ENCODE data around the gene CRYBB2.
"Not testable (repeated sequence)": the region's sequence is repeated elsewhere in the genome, so short reads cannot be mapped to it uniquely, and the experiment has no call there.

Gene CRYBB2

GRCh38 chr22:25201557-25202273 is 17.7 kb upstream of the CRYBB2 start:
- H3K36me3 ChIP-seq (ENCODE audit: control insufficient read depth, insufficient read depth, low read length) = peaks cover 7% of the 10 kb centered on the region

DNA sequence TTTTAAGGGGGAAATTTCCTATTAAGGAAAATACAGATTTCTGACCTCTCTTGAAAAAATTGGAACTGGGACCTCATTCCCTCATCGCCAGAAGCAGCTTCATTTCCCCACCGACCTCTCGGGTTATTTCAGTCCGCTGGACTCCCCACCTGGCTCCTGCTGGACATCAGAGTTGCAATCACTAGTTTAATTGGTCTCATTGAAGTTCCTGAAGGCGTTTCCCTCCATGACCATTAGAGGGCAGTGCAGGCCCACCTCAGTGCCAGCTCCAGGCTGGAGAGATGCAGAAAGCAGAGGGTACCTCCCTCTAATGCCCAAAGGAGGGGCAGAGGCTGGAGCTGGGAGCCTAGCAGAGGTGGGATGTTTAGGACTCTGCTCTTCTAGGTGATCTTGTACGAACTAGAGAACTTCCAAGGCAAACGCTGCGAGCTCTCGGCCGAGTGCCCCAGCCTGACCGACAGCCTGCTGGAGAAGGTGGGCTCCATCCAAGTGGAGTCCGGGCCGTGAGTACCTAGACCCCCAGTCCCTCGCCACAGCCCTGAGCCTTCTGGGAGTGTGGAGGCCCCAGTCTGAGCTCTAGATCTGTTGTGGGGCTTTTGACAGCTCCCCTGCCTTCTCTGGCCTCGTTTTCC is 17.0 kb upstream of the CRYBB2 start:
- H3K27me3 ChIP-seq (ENCODE audit: control insufficient read depth, insufficient read depth, low read length) = no peaks in the 10 kb centered on the region
- H3K4me1 ChIP-seq (ENCODE audit: control insufficient read depth, insufficient read depth, low read length) = no peaks in the 10 kb centered on the region
- H3K9me3 ChIP-seq (ENCODE audit: control insufficient read depth, low read length) = no peaks in the 10 kb centered on the region
- H3K4me3 ChIP-seq (ENCODE audit: low read length) = no peak overlapping the region
- no peak overlapping the region for H3K9ac ChIP-seq (ENCODE audit: low read length)
- peaks cover 7% of the 10 kb centered on the region for H3K36me3 ChIP-seq (ENCODE audit: control insufficient read depth, insufficient read depth, low read length)

More at GRCh38 chr22:25201557-25202273, 17.7 kb upstream of the CRYBB2 start:
- Histone ChIP-seq H3K4me3 (ENCODE audit: low read length) (no peak overlapping the region), H3K4me1 (ENCODE audit: control insufficient read depth, insufficient read depth, low read length) (no peaks in the 10 kb centered on the region), H3K27me3 (ENCODE audit: control insufficient read depth, insufficient read depth, low read length) (no peaks in the 10 kb centered on the region), H3K9ac (ENCODE audit: low read length) (no peak overlapping the region), H3K9me3 (ENCODE audit: control insufficient read depth, low read length) (no peaks in the 10 kb centered on the region)

GRCh38 chr22:25203082-25203481 is 16.4 kb upstream of the CRYBB2 start:
- peaks cover 7% of the 10 kb centered on the region for H3K36me3 ChIP-seq (ENCODE audit: control insufficient read depth, insufficient read depth, low read length)
- H3K4me1 ChIP-seq (ENCODE audit: control insufficient read depth, insufficient read depth, low read length) = no peaks in the 10 kb centered on the region

DNA sequence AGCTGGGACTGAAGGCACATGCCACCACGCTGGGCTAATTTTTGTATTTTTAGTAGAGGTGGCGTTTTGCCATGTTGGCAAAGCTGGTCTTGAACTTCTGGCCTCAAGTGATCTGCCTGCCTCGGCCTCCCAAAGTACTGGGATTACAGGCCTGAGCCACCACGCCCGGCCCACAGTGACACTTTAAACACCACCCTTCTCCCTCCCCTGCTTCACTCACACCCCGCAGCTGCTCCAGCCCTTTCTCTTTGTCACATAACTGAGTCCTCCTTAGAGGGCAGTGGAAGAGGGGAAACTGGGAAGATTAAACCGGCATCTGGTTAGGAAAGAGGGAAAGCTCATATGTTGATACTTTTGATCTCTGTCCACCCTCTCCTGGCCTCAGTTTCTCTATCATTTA is 14.9 kb upstream of the CRYBB2 start:
- not testable (repeated sequence) for H3K4me3 ChIP-seq (ENCODE audit: low read length); H3K36me3 ChIP-seq (ENCODE audit: control insufficient read depth, insufficient read depth, low read length); H3K9me3 ChIP-seq (ENCODE audit: control insufficient read depth, low read length); H3K27me3 ChIP-seq (ENCODE audit: control insufficient read depth, insufficient read depth, low read length); H3K4me1 ChIP-seq (ENCODE audit: control insufficient read depth, insufficient read depth, low read length); H3K9ac ChIP-seq (ENCODE audit: low read length)

More at GRCh38 chr22:25203082-25203481, 16.4 kb upstream of the CRYBB2 start:
- no peak overlapping the region for H3K4me3 ChIP-seq (ENCODE audit: low read length)
- no peaks in the 10 kb centered on the region for H3K9me3 ChIP-seq (ENCODE audit: control insufficient read depth, low read length)
- no peaks in the 10 kb centered on the region for H3K27me3 ChIP-seq (ENCODE audit: control insufficient read depth, insufficient read depth, low read length)
- H3K9ac ChIP-seq (ENCODE audit: low read length) = no peak overlapping the region

- no peak overlapping the region for H3K9ac ChIP-seq (ENCODE audit: low read length)
- H3K9me3 ChIP-seq (ENCODE audit: control insufficient read depth, low read length) = no peaks in the 10 kb centered on the region
- no peaks in the 10 kb centered on the region for H3K4me1 ChIP-seq (ENCODE audit: control insufficient read depth, insufficient read depth, low read length)
- no peaks in the 10 kb centered on the region for H3K27me3 ChIP-seq (ENCODE audit: control insufficient read depth, insufficient read depth, low read length)
- H3K36me3 ChIP-seq (ENCODE audit: control insufficient read depth, insufficient read depth, low read length) = peaks cover 7% of the 10 kb centered on the region
- no peak overlapping the region for H3K4me3 ChIP-seq (ENCODE audit: low read length)
These were observed 13.6 kb upstream of the CRYBB2 start for GRCh38 chr22:25205847-25206246.

GRCh38 chr22:25206998-25207397 is 12.4 kb upstream of the CRYBB2 start:
- no peak overlapping the region for H3K9ac ChIP-seq (ENCODE audit: low read length)
- H3K9me3 ChIP-seq (ENCODE audit: control insufficient read depth, low read length) = no peaks in the 10 kb centered on the region
- H3K4me1 ChIP-seq (ENCODE audit: control insufficient read depth, insufficient read depth, low read length) = no peaks in the 10 kb centered on the region

DNA sequence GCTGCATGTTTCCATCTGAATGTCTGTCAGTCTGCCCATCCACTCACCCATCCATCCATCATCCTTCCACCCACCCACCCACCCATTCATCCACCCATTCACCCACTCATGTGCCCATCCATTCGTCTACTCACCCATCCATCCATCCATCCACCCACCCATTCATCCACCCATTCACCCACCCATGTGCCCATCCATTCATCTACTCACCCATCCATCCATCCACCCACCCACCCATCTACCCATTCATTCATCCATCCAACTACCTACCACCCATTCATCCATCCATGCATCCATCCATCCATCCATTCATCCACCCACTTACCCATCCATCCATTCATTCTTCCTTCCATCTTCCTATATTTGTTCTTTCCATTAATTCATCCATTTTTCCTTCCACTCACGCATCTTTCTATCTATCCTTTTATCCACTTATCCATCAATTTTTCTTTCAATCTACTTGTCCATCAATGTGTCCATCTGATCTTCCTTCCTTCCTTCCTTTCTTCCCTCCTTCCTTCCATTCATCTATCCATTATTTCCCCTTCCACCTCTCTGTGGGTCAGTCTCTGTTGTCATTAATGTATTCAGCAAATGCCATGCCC is 11.8 kb upstream of the CRYBB2 start:
- H3K4me1 ChIP-seq (ENCODE audit: control insufficient read depth, insufficient read depth, low read length) = no peaks in the 10 kb centered on the region
- no peaks in the 10 kb centered on the region for H3K36me3 ChIP-seq (ENCODE audit: control insufficient read depth, insufficient read depth, low read length)
- no peaks in the 10 kb centered on the region for H3K27me3 ChIP-seq (ENCODE audit: control insufficient read depth, insufficient read depth, low read length)
- no peaks in the 10 kb centered on the region for H3K9me3 ChIP-seq (ENCODE audit: control insufficient read depth, low read length)
- H3K4me3 ChIP-seq (ENCODE audit: low read length) = no peak overlapping the region
- H3K9ac ChIP-seq (ENCODE audit: low read length) = no peak overlapping the region

More at GRCh38 chr22:25206998-25207397, 12.4 kb upstream of the CRYBB2 start:
- no peak overlapping the region for H3K4me3 ChIP-seq (ENCODE audit: low read length)
- H3K36me3 ChIP-seq (ENCODE audit: control insufficient read depth, insufficient read depth, low read length) = no peaks in the 10 kb centered on the region
- no peaks in the 10 kb centered on the region for H3K27me3 ChIP-seq (ENCODE audit: control insufficient read depth, insufficient read depth, low read length)

- no peaks in the 10 kb centered on the region for H3K36me3 ChIP-seq (ENCODE audit: control insufficient read depth, insufficient read depth, low read length)
These were observed 11.1 kb upstream of the CRYBB2 start for GRCh38 chr22:25208328-25208727.

DNA sequence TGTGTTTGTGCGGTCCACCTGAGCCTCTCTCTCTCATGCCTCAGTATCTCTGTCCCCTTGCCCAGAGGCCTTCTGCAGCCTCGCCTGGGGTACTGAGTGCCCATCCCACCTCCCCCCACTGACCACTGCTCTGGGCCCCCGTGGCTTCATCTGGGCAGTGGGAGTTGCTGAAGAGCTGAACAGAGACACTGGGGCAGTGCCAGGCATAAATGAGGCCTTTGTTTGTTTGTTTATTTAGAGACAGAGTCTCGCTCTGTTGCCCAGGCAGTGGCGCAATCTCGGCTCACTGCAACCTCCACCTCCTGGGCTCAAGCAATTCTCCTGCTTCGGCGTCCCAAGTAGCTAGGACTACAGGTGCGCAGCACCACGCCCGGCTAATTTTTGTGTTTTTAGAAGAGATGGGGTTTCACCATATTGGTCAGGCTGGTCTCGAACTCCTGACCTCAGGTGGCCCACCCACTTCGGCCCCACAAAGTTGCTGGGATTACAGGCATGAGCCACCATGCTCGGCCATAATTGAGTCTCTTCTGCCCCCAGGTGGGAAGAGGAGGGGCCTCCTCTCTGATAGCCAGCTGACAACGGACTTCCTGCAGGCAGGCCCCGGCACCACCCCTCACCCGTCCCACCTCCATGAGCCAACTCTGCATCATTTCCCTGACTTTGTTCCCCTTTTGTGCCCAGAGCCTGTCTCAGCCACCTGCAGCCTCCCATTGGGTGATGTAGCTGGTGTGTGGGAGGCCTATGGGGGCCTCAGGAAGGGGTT is 10.5 kb upstream of the CRYBB2 start:
- Histone ChIP-seq H3K9me3 (ENCODE audit: control insufficient read depth, low read length) (no peaks in the 10 kb centered on the region), H3K4me1 (ENCODE audit: control insufficient read depth, insufficient read depth, low read length) (no peaks in the 10 kb centered on the region), H3K27me3 (ENCODE audit: control insufficient read depth, insufficient read depth, low read length) (no peaks in the 10 kb centered on the region), H3K4me3 (ENCODE audit: low read length) (no peak overlapping the region), H3K9ac (ENCODE audit: low read length) (no peak overlapping the region), H3K36me3 (ENCODE audit: control insufficient read depth, insufficient read depth, low read length) (no peaks in the 10 kb centered on the region)

More at GRCh38 chr22:25208328-25208727, 11.1 kb upstream of the CRYBB2 start:
- Histone ChIP-seq H3K4me3 (ENCODE audit: low read length) (no peak overlapping the region), H3K4me1 (ENCODE audit: control insufficient read depth, insufficient read depth, low read length) (no peaks in the 10 kb centered on the region), H3K27me3 (ENCODE audit: control insufficient read depth, insufficient read depth, low read length) (no peaks in the 10 kb centered on the region), H3K9me3 (ENCODE audit: control insufficient read depth, low read length) (no peaks in the 10 kb centered on the region), H3K9ac (ENCODE audit: low read length) (no peak overlapping the region)

- Histone ChIP-seq H3K27me3 (ENCODE audit: control insufficient read depth, insufficient read depth, low read length) (no peaks in the 10 kb centered on the region), H3K36me3 (ENCODE audit: control insufficient read depth, insufficient read depth, low read length) (no peaks in the 10 kb centered on the region), H3K9me3 (ENCODE audit: control insufficient read depth, low read length) (no peaks in the 10 kb centered on the region), H3K9ac (ENCODE audit: low read length) (no peak overlapping the region), H3K4me1 (ENCODE audit: control insufficient read depth, insufficient read depth, low read length) (no peaks in the 10 kb centered on the region), H3K4me3 (ENCODE audit: low read length) (no peak overlapping the region)
These were observed 8.6 kb upstream of the CRYBB2 start for GRCh38 chr22:25210793-25211192.

DNA sequence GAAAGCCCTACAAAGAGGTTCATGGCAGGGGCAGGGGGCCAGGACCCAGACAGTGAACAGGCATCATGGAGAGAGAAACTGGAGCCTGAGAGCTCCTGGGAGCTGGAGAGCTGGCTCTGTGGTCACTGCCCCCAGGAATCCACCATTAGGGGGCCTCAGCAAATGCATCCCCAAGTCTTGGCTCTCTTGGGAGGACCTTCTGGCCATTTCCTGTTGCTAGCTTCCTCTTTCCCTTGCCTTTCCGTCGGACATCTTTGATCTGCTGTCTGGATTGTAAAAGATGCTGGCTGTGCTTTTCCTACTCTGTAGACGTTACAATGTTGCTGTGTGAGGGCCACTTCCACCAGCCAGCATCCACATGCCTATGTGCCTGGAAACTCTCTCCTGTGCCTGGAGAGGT is 7.1 kb upstream of the CRYBB2 start:
- Histone ChIP-seq H3K9ac (ENCODE audit: low read length) (no peak overlapping the region), H3K4me3 (ENCODE audit: low read length) (no peak overlapping the region), H3K4me1 (ENCODE audit: control insufficient read depth, insufficient read depth, low read length) (no peaks in the 10 kb centered on the region), H3K27me3 (ENCODE audit: control insufficient read depth, insufficient read depth, low read length) (peaks cover under 1% of the 10 kb centered on the region), H3K36me3 (ENCODE audit: control insufficient read depth, insufficient read depth, low read length) (no peaks in the 10 kb centered on the region), H3K9me3 (ENCODE audit: control insufficient read depth, low read length) (no peaks in the 10 kb centered on the region)

GRCh38 chr22:25213221-25213620 is 6.2 kb upstream of the CRYBB2 start:
- H3K9me3 ChIP-seq (ENCODE audit: control insufficient read depth, low read length) = no peaks in the 10 kb centered on the region
- H3K36me3 ChIP-seq (ENCODE audit: control insufficient read depth, insufficient read depth, low read length) = no peaks in the 10 kb centered on the region
- no peak overlapping the region for H3K4me3 ChIP-seq (ENCODE audit: low read length)
- peaks cover 3% of the 10 kb centered on the region for H3K27me3 ChIP-seq (ENCODE audit: control insufficient read depth, insufficient read depth, low read length)
- H3K9ac ChIP-seq (ENCODE audit: low read length) = no peak overlapping the region
- H3K4me1 ChIP-seq (ENCODE audit: control insufficient read depth, insufficient read depth, low read length) = no peaks in the 10 kb centered on the region

Measured in mucosa of stomach (tissue), 1 donor.